ENCODE measurements around the gene PBX3.

The PBX3 gene

GRCh38 chr9:125972012-125972729, 225.0 kb downstream of the PBX3 start:
- Histone ChIP-seq H3K27ac (ENCODE audit: low read length) (no peak overlapping the region), H3K9ac (ENCODE audit: low read length) (no peak overlapping the region), H3K4me1 (ENCODE audit: control insufficient read depth, low read depth, low read length) (no peaks in the 10 kb centered on the region), H3K4me3 (ENCODE audit: low read length) (no peak overlapping the region), H3K27me3 (ENCODE audit: control insufficient read depth, insufficient read depth, low read length) (no peaks in the 10 kb centered on the region), H3K9me3 (ENCODE audit: control insufficient read depth, low read depth, low read length) (no peaks in the 10 kb centered on the region), H3K36me3 (ENCODE audit: control insufficient read depth, low read depth, low read length) (peaks cover 4% of the 10 kb centered on the region)

GRCh38 chr9:125973547-125973946, 226.4 kb downstream of the PBX3 start:
- no peaks in the 10 kb centered on the region for H3K9me3 ChIP-seq (ENCODE audit: control insufficient read depth, low read depth, low read length)
- H3K4me3 ChIP-seq (ENCODE audit: low read length): no peak overlapping the region
- H3K4me1 ChIP-seq (ENCODE audit: control insufficient read depth, low read depth, low read length): no peaks in the 10 kb centered on the region
- no peaks in the 10 kb centered on the region for H3K27me3 ChIP-seq (ENCODE audit: control insufficient read depth, insufficient read depth, low read length)
- H3K36me3 ChIP-seq (ENCODE audit: control insufficient read depth, low read depth, low read length): no peaks in the 10 kb centered on the region
- H3K9ac ChIP-seq (ENCODE audit: low read length): no peak overlapping the region
- no peak overlapping the region for H3K27ac ChIP-seq (ENCODE audit: low read length)

GRCh38 chr9:125974705-125975104, 227.5 kb downstream of the PBX3 start:
- Histone ChIP-seq H3K4me1 (ENCODE audit: control insufficient read depth, low read depth, low read length) (no peaks in the 10 kb centered on the region), H3K4me3 (ENCODE audit: low read length) (no peak overlapping the region), H3K9me3 (ENCODE audit: control insufficient read depth, low read depth, low read length) (no peaks in the 10 kb centered on the region), H3K27ac (ENCODE audit: low read length) (no peak overlapping the region), H3K9ac (ENCODE audit: low read length) (no peak overlapping the region), H3K27me3 (ENCODE audit: control insufficient read depth, insufficient read depth, low read length) (no peaks in the 10 kb centered on the region), H3K36me3 (ENCODE audit: control insufficient read depth, low read depth, low read length) (no peaks in the 10 kb centered on the region)

- no peaks in the 10 kb centered on the region for H3K27me3 ChIP-seq (ENCODE audit: control insufficient read depth, insufficient read depth, low read length)
- no peak overlapping the region for H3K9ac ChIP-seq (ENCODE audit: low read length)
- H3K4me1 ChIP-seq (ENCODE audit: control insufficient read depth, low read depth, low read length): no peaks in the 10 kb centered on the region
- H3K4me3 ChIP-seq (ENCODE audit: low read length): no peak overlapping the region
- no peaks in the 10 kb centered on the region for H3K36me3 ChIP-seq (ENCODE audit: control insufficient read depth, low read depth, low read length)
- no peaks in the 10 kb centered on the region for H3K9me3 ChIP-seq (ENCODE audit: control insufficient read depth, low read depth, low read length)
- H3K27ac ChIP-seq (ENCODE audit: low read length): no peak overlapping the region
These were observed 230.1 kb downstream of the PBX3 start for GRCh38 chr9:125977223-125977622.

- no peaks in the 10 kb centered on the region for H3K9me3 ChIP-seq (ENCODE audit: control insufficient read depth, low read depth, low read length)
- no peak overlapping the region for H3K27ac ChIP-seq (ENCODE audit: low read length)
- H3K4me3 ChIP-seq (ENCODE audit: low read length): no peak overlapping the region
- H3K9ac ChIP-seq (ENCODE audit: low read length): no peak overlapping the region
- no peaks in the 10 kb centered on the region for H3K27me3 ChIP-seq (ENCODE audit: control insufficient read depth, insufficient read depth, low read length)
- no peaks in the 10 kb centered on the region for H3K36me3 ChIP-seq (ENCODE audit: control insufficient read depth, low read depth, low read length)
- no peaks in the 10 kb centered on the region for H3K4me1 ChIP-seq (ENCODE audit: control insufficient read depth, low read depth, low read length)
These were observed 232.2 kb downstream of the PBX3 start for GRCh38 chr9:125979383-125979782.

- H3K9ac ChIP-seq (ENCODE audit: low read length): no peak overlapping the region
- no peak overlapping the region for H3K27ac ChIP-seq (ENCODE audit: low read length)
- no peak overlapping the region for H3K4me3 ChIP-seq (ENCODE audit: low read length)
- no peaks in the 10 kb centered on the region for H3K27me3 ChIP-seq (ENCODE audit: control insufficient read depth, insufficient read depth, low read length)
- no peaks in the 10 kb centered on the region for H3K9me3 ChIP-seq (ENCODE audit: control insufficient read depth, low read depth, low read length)
- H3K36me3 ChIP-seq (ENCODE audit: control insufficient read depth, low read depth, low read length): no peaks in the 10 kb centered on the region
- no peaks in the 10 kb centered on the region for H3K4me1 ChIP-seq (ENCODE audit: control insufficient read depth, low read depth, low read length)
These were observed 235.7 kb downstream of the PBX3 start for GRCh38 chr9:125982798-125983406.

- H3K9me3 ChIP-seq (ENCODE audit: control insufficient read depth, low read depth, low read length): no peaks in the 10 kb centered on the region
- H3K4me3 ChIP-seq (ENCODE audit: low read length): no peak overlapping the region
- H3K4me1 ChIP-seq (ENCODE audit: control insufficient read depth, low read depth, low read length): no peaks in the 10 kb centered on the region
- no peaks in the 10 kb centered on the region for H3K27me3 ChIP-seq (ENCODE audit: control insufficient read depth, insufficient read depth, low read length)
- no peak overlapping the region for H3K27ac ChIP-seq (ENCODE audit: low read length)
- H3K36me3 ChIP-seq (ENCODE audit: control insufficient read depth, low read depth, low read length): no peaks in the 10 kb centered on the region
- no peak overlapping the region for H3K9ac ChIP-seq (ENCODE audit: low read length)
These were observed 236.5 kb downstream of the PBX3 start for GRCh38 chr9:125983681-125984080.

- Histone ChIP-seq H3K36me3 (ENCODE audit: control insufficient read depth, low read depth, low read length) (no peaks in the 10 kb centered on the region), H3K27me3 (ENCODE audit: control insufficient read depth, insufficient read depth, low read length) (no peaks in the 10 kb centered on the region), H3K4me1 (ENCODE audit: control insufficient read depth, low read depth, low read length) (no peaks in the 10 kb centered on the region), H3K9me3 (ENCODE audit: control insufficient read depth, low read depth, low read length) (no peaks in the 10 kb centered on the region), H3K4me3 (ENCODE audit: low read length) (no peak overlapping the region), H3K27ac (ENCODE audit: low read length) (no peak overlapping the region), H3K9ac (ENCODE audit: low read length) (no peak overlapping the region)
These were observed 237.3 kb downstream of the PBX3 start for GRCh38 chr9:125984461-125984860.

- Histone ChIP-seq H3K9me3 (ENCODE audit: control insufficient read depth, low read depth, low read length) (no peaks in the 10 kb centered on the region), H3K36me3 (ENCODE audit: control insufficient read depth, low read depth, low read length) (no peaks in the 10 kb centered on the region), H3K9ac (ENCODE audit: low read length) (no peak overlapping the region), H3K4me3 (ENCODE audit: low read length) (no peak overlapping the region), H3K4me1 (ENCODE audit: control insufficient read depth, low read depth, low read length) (no peaks in the 10 kb centered on the region), H3K27me3 (ENCODE audit: control insufficient read depth, insufficient read depth, low read length) (no peaks in the 10 kb centered on the region), H3K27ac (ENCODE audit: low read length) (no peak overlapping the region)
These were observed 238.2 kb downstream of the PBX3 start for GRCh38 chr9:125985142-125985997.

GRCh38 chr9:125985998-125986655, 239.0 kb downstream of the PBX3 start:
- no peak overlapping the region for H3K9ac ChIP-seq (ENCODE audit: low read length)
- H3K27me3 ChIP-seq (ENCODE audit: control insufficient read depth, insufficient read depth, low read length): no peaks in the 10 kb centered on the region
- H3K9me3 ChIP-seq (ENCODE audit: control insufficient read depth, low read depth, low read length): no peaks in the 10 kb centered on the region
- no peaks in the 10 kb centered on the region for H3K4me1 ChIP-seq (ENCODE audit: control insufficient read depth, low read depth, low read length)
- H3K36me3 ChIP-seq (ENCODE audit: control insufficient read depth, low read depth, low read length): no peaks in the 10 kb centered on the region
- H3K27ac ChIP-seq (ENCODE audit: low read length): no peak overlapping the region
- H3K4me3 ChIP-seq (ENCODE audit: low read length): no peak overlapping the region

GRCh38 chr9:125986966-125987365, 239.8 kb downstream of the PBX3 start:
- H3K27me3 ChIP-seq (ENCODE audit: control insufficient read depth, insufficient read depth, low read length): no peaks in the 10 kb centered on the region
- H3K27ac ChIP-seq (ENCODE audit: low read length): no peak overlapping the region
- no peak overlapping the region for H3K4me3 ChIP-seq (ENCODE audit: low read length)
- no peaks in the 10 kb centered on the region for H3K4me1 ChIP-seq (ENCODE audit: control insufficient read depth, low read depth, low read length)
- no peaks in the 10 kb centered on the region for H3K36me3 ChIP-seq (ENCODE audit: control insufficient read depth, low read depth, low read length)
- no peaks in the 10 kb centered on the region for H3K9me3 ChIP-seq (ENCODE audit: control insufficient read depth, low read depth, low read length)
- H3K9ac ChIP-seq (ENCODE audit: low read length): no peak overlapping the region
